ENCODE measurements around the gene PARD3B. TPM values are rescaled to one million over a fixed set of nuclear protein-coding genes. Genes with fewer than 3 reads are reported as not detected.

PARD3B gene
- total RNA-seq, 6 experiments from 2014 or later = 5.3 to 11.2 (median 8.3) TPM

DNA sequence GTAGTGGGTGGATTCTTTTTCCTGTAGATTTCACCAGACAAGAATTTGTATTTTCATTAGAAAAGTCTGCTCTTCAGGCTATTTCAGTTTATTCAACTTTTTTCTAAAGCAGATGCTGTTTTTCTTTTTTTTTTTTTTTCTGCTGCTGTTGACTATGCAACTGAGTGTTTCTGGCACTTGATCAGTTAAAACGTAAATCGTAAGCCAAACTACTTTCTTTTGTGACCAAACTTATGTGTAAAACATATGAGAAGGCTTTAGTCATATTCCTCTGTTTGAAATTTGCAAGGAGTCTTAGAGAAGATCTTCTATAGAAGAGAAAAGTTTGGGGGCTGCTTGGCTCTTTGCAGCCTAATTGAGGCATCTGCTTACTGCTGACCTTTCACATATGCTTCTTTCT is 170.1 kb downstream of the PARD3B start:
- DNase-seq = no peak
- 73% methylated on average over 2 of the region's 2 CpGs for WGBS (ENCODE audit: insufficient coverage, low coverage, low lambda C conversion rate, missing lambda C conversion rate)
- Histone ChIP-seq H3K4me3 (no peak overlapping the region), H3K4me1 (no peaks in the 10 kb centered on the region), H3K9me3 (no peaks in the 10 kb centered on the region), H3K36me3 (no peaks in the 10 kb centered on the region), H3K27me3 (no peaks in the 10 kb centered on the region), H3K27ac (no peak overlapping the region)
- no peak for TF ChIP-seq CTCF (IDR thresholded peaks at IDR 0.05)
- TF ChIP-seq POLR2A (IDR thresholded peaks at IDR 0.05) = no peak
- intact Hi-C loops (cut with DNase I) = no loop called here
- ATAC-seq = no peak

DNA sequence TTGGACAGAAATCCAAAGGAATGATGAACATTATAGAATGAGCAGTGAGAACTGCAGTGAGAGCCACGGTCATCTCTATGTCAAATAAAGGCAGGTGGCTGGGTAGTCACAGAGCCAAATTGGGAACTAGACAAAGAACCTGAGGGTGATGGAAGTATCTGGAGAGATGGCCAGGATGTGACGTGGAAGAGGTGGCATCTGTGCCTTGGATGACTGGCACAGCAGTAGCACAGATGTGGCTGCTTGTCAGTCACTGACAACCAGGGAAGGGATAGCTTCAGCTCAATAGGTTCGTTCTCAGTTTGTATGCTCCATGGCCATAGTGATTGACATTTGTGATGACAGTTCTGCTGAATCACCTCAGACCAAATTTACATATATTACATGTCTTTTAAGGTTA is 172.3 kb downstream of the PARD3B start:
- TF ChIP-seq CTCF (IDR thresholded peaks at IDR 0.05) = no peak
- no peak for TF ChIP-seq POLR2A (IDR thresholded peaks at IDR 0.05)
- H3K27me3 ChIP-seq = no peaks in the 10 kb centered on the region
- DNase-seq (no peak), ATAC-seq (no peak)
- no peak overlapping the region for H3K27ac ChIP-seq
- H3K36me3 ChIP-seq = no peaks in the 10 kb centered on the region
- H3K4me3 ChIP-seq = no peak overlapping the region
- H3K4me1 ChIP-seq = no peaks in the 10 kb centered on the region
- no peaks in the 10 kb centered on the region for H3K9me3 ChIP-seq
- intact Hi-C loops (cut with DNase I) = no loop called here
- WGBS (ENCODE audit: insufficient coverage, low coverage, low lambda C conversion rate, missing lambda C conversion rate) = no CpG with 5 or more reads among the region's 3 CpGs

GRCh38 chr2:204718607-204719006 is 173.3 kb downstream of the PARD3B start:
- DNase-seq = no peak
- 83% methylated on average over 3 of the region's 3 CpGs for WGBS (ENCODE audit: insufficient coverage, low coverage, low lambda C conversion rate, missing lambda C conversion rate)

GRCh38 chr2:204720874-204721273 is 175.6 kb downstream of the PARD3B start:
- TF ChIP-seq CTCF (IDR thresholded peaks at IDR 0.05) (no peak), POLR2A (IDR thresholded peaks at IDR 0.05) (no peak)
- 85% methylated on average over 2 of the region's 2 CpGs for WGBS (ENCODE audit: insufficient coverage, low coverage, low lambda C conversion rate, missing lambda C conversion rate)
- H3K4me1 ChIP-seq = no peaks in the 10 kb centered on the region
- intact Hi-C loops (cut with DNase I) = no loop called here
- ATAC-seq = no peak
- no peak for DNase-seq
- no peak overlapping the region for H3K4me3 ChIP-seq
- H3K9me3 ChIP-seq = no peaks in the 10 kb centered on the region
- H3K27me3 ChIP-seq = no peaks in the 10 kb centered on the region
- H3K27ac ChIP-seq = no peak overlapping the region
- no peaks in the 10 kb centered on the region for H3K36me3 ChIP-seq

More at GRCh38 chr2:204718607-204719006, 173.3 kb downstream of the PARD3B start:
- H3K36me3 ChIP-seq = no peaks in the 10 kb centered on the region
- TF ChIP-seq CTCF (IDR thresholded peaks at IDR 0.05) (no peak), POLR2A (IDR thresholded peaks at IDR 0.05) (no peak)
- no peaks in the 10 kb centered on the region for H3K27me3 ChIP-seq
- H3K4me1 ChIP-seq = no peaks in the 10 kb centered on the region
- no peak overlapping the region for H3K27ac ChIP-seq
- H3K9me3 ChIP-seq = no peaks in the 10 kb centered on the region
- ATAC-seq = no peak
- intact Hi-C loops (cut with DNase I) = no loop called here
- H3K4me3 ChIP-seq = no peak overlapping the region

GRCh38 chr2:204722207-204722606 is 176.9 kb downstream of the PARD3B start:
- no peak overlapping the region for H3K4me3 ChIP-seq
- ATAC-seq = no peak
- WGBS (ENCODE audit: insufficient coverage, low coverage, low lambda C conversion rate, missing lambda C conversion rate) = 84% methylated on average over 3 of the region's 3 CpGs
- intact Hi-C loops (cut with DNase I) = no loop called here
- TF ChIP-seq CTCF (IDR thresholded peaks at IDR 0.05) (no peak), POLR2A (IDR thresholded peaks at IDR 0.05) (no peak)
- H3K4me1 ChIP-seq = no peaks in the 10 kb centered on the region
- H3K27me3 ChIP-seq = no peaks in the 10 kb centered on the region
- no peak for DNase-seq
- H3K27ac ChIP-seq = no peak overlapping the region
- no peaks in the 10 kb centered on the region for H3K9me3 ChIP-seq
- H3K36me3 ChIP-seq = no peaks in the 10 kb centered on the region
